Panc1 (cell line): ENCODE measurements around the gene SLC35F2. TPM values are rescaled to one million over a fixed set of nuclear protein-coding genes. Genes with fewer than 3 reads are reported as not detected.
A peak's percentile ranks its signal among the peaks of the same experiment; 100 is the strongest.

ENCODE experiments used
- ATAC-seq: fragments of 200-7000 bp; cut with Tn5 transposase; 2 replicates; pipeline ENCODE4 v1.9.1; 2020; ENCODE audit warnings: mild to moderate bottlenecking, moderate library complexity
- Bru-seq: library from RNA; stranded (reverse); fragments of 400-500 nt; gene quantifications from one replicate; lab custom pipeline; 2021; lab: Mats Ljungman, UMichigan
- BruChase-seq, 2 experiments: library from RNA; stranded (reverse); fragments of 400-500 nt; gene quantifications; one replicate each; lab custom pipeline; 2021; lab: Mats Ljungman, UMichigan
- BruUV-seq: library from RNA; stranded (reverse); fragments of 400-500 nt; replicated peaks from 2 replicates; lab custom pipeline; 2021; lab: Mats Ljungman, UMichigan
- CTCF ChIA-PET: fragments of 300-600 bp; sonication (Branson Sonifier 250); formaldehyde crosslinking; loops from one replicate; lab custom pipeline; 2022; ENCODE audit warnings: antibody characterized with exemption; lab: Charles Lee
- POLR2A ChIA-PET: fragments of 300-600 bp; sonication (Branson Sonifier 250); formaldehyde crosslinking; loops from one replicate; lab custom pipeline; 2022; ENCODE audit warnings: antibody characterized with exemption; lab: Charles Lee
- DNase-seq: peaks from one replicate; pipeline ENCODE4 v3.0.0-alpha.2; 2010; ENCODE audit warnings: low read depth, low spot score
- H3K27ac ChIP-seq: 2 replicates; pipeline ENCODE4 v1.5.1; 2011; ENCODE audit warnings: mild to moderate bottlenecking, low read length, inconsistent platforms
- H3K27me3 ChIP-seq: fragments of 200-500 bp; sonication (Bioruptor generic); 2 replicates; pipeline ENCODE4 v1.6.0; 2014; ENCODE audit warnings: low read length, inconsistent platforms; ENCODE audit not compliant: control insufficient read depth, insufficient read depth
- H3K36me3 ChIP-seq: fragments of 200-500 bp; sonication (Bioruptor generic); 2 replicates; pipeline ENCODE4 v1.5.1; 2014; ENCODE audit warnings: inconsistent platforms, mild to moderate bottlenecking, low read length, moderate library complexity; ENCODE audit not compliant: control insufficient read depth, insufficient read depth
- H3K4me1 ChIP-seq: 2 replicates; pipeline ENCODE4 v1.5.1; 2011; ENCODE audit warnings: inconsistent platforms, mild to moderate bottlenecking, low read length, moderate library complexity; ENCODE audit not compliant: control insufficient read depth, insufficient read depth
- H3K4me3 ChIP-seq, 2 experiments: 2 replicates each; pipeline ENCODE4 v1.5.1; 2011 to 2012; ENCODE audit warnings: low read depth in 2 of 2, low read length in 2 of 2, mild to moderate bottlenecking in 2 of 2, inconsistent platforms in 1 of 2, moderate library complexity in 1 of 2
- H3K9me3 ChIP-seq: fragments of 200-500 bp; sonication (Bioruptor generic); 2 replicates; pipeline ENCODE4 v1.5.1; 2014; ENCODE audit warnings: low read depth, mild to moderate bottlenecking, inconsistent platforms, low read length, moderate library complexity; ENCODE audit not compliant: control insufficient read depth, insufficient read depth
- POLR2AphosphoS5 ChIP-seq: IDR thresholded peaks from 2 replicates; pipeline ENCODE4 v1.6.1; 2012; ENCODE audit warnings: mild to moderate bottlenecking, low read depth, low read length, moderate library complexity
- SIN3A ChIP-seq: IDR thresholded peaks from 2 replicates; pipeline ENCODE4 v1.6.1; 2012; ENCODE audit warnings: low read depth, mild to moderate bottlenecking, low read length, moderate library complexity, borderline replicate concordance; ENCODE audit not compliant: insufficient read depth
- TCF7L2 ChIP-seq: IDR thresholded peaks from 2 replicates; pipeline ENCODE4 v1.6.1; 2011; ENCODE audit warnings: mild to moderate bottlenecking, low read depth, low read length, inconsistent platforms
- in situ Hi-C: cut with HindIII; loops from 2 replicates; pipeline ENCODE4 v1.10.0; 2016; ENCODE audit warnings: low sequenced_read_pairs, low pct_unique_long_range_greater_than_20kb
- intact Hi-C: fragments of 100-400 bp; cut with micrococcal nuclease; formaldehyde crosslinking; loops from one replicate; pipeline ENCODE4 v1.10.0; 2022; ENCODE audit not compliant: unreplicated experiment
- long read RNA-seq: library from polyadenylated mRNA; unstranded; transcript quantifications from one replicate; pipeline ENCODE4 v2.0.0, GENCODE V29; 2021; ENCODE audit not compliant: unreplicated experiment
- polyA plus RNA-seq: library from polyadenylated mRNA; unstranded; fragments of >200 nt; gene quantifications from one replicate; pipeline ENCODE4 v1.2.1, GENCODE V29; 2012; ENCODE audit warnings: missing spikeins; ENCODE audit not compliant: insufficient read length
- total RNA-seq: library from RNA; stranded (reverse); gene quantifications from one replicate; pipeline ENCODE4 v1.2.1, GENCODE V29; 2021; ENCODE audit not compliant: unreplicated experiment
- TF ChIP-seq, protein P1 (sequence below): fragments of 450-650 bp; IDR thresholded peaks from 2 replicates; pipeline ENCODE4 v1.5.1; 2017; ENCODE audit warnings: mild to moderate bottlenecking
- TF ChIP-seq, protein P2 (sequence below), 2 experiments: IDR thresholded peaks; 2 replicates each; pipeline ENCODE4 v1.6.1; 2011 to 2012; ENCODE audit warnings: low read depth in 2 of 2, control low read depth in 1 of 2, low read length in 1 of 2, mild to moderate bottlenecking in 1 of 2, moderate library complexity in 1 of 2; ENCODE audit not compliant: insufficient read depth in 1 of 2

Gene SLC35F2, protein sequence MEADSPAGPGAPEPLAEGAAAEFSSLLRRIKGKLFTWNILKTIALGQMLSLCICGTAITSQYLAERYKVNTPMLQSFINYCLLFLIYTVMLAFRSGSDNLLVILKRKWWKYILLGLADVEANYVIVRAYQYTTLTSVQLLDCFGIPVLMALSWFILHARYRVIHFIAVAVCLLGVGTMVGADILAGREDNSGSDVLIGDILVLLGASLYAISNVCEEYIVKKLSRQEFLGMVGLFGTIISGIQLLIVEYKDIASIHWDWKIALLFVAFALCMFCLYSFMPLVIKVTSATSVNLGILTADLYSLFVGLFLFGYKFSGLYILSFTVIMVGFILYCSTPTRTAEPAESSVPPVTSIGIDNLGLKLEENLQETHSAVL
- total RNA-seq (89.4 TPM), Bru-seq, nascent RNA (percentile 79 among the genes with signal in this experiment), BruChase-seq, experiment 1, labeled RNA remaining after a 2-hour chase (percentile 80 among the genes with signal in this experiment), BruChase-seq, experiment 2, labeled RNA remaining after a 6-hour chase (percentile 87 among the genes with signal in this experiment)
- polyA plus RNA-seq: 63.3 TPM
- long read RNA-seq, transcript SLC35F2-201 (8 exons, 1,076 nt): minor isoform, 6 of 229 reads
- long read RNA-seq, transcript SLC35F2-204 (8 exons, 3,170 nt): major isoform, 181 of 229 reads
- long read RNA-seq, partial matches to known transcripts: 18 of 229 reads
- long read RNA-seq, other reads (novel, unspliced or antisense): 21 of 229 reads

DNA sequence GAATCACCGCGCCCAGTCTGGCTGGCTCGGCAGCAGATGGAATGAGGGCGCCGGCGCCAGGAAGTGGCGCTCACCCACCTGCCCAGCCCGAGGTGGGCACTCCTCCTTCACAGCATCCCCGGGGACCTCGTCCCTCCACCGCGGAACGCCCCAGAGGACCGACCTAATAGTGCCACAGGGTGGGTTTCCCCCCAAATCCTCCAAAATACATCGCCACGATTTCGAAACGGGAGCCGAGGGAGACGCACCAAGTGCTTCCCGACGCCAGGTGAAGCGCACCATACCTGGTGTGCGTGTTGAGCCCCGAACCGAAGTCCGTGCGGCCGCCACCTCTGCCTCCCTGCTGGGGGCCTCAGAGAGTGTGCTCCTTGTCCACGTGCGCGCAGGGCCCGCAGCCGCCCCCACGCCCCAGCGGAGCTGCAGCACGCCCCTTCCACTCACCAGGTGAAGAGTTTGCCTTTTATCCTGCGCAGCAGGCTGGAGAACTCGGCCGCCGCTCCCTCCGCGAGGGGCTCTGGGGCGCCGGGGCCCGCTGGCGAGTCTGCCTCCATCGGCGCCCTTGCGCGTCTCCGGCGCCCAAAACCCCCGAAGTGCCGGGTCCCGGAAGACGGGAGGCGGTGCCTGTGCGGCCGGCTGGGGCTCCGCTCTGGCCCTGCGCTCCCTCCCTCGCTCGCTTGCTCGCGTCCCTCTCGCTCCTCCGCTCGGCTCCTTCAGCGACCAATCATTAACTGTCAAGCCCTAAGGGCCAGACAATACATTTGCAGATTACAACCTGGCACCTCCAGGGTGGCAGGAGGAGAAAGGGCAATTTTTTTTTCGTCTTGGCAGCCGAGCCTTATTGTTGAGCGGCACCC is at the start of gene SLC35F2:
Gene SLC35F2, minus strand, starts transcription at position 571 of the 854 bp plus-strand sequence. Its CDS starts 20 bp downstream, at position 551.
- POLR2A ChIA-PET: interaction anchor here (0.6 to 0.7 kb wide), 2 partner anchors 59 to 275 kb away, joined by 3 read pairs; no protein-coding TSS in a partner anchor
- BruUV-seq: no TSS peak
- peak; percentile 61; the same call in 1 of the 2 replicates for TF ChIP-seq TCF7L2
- TF ChIP-seq, protein P1, sequence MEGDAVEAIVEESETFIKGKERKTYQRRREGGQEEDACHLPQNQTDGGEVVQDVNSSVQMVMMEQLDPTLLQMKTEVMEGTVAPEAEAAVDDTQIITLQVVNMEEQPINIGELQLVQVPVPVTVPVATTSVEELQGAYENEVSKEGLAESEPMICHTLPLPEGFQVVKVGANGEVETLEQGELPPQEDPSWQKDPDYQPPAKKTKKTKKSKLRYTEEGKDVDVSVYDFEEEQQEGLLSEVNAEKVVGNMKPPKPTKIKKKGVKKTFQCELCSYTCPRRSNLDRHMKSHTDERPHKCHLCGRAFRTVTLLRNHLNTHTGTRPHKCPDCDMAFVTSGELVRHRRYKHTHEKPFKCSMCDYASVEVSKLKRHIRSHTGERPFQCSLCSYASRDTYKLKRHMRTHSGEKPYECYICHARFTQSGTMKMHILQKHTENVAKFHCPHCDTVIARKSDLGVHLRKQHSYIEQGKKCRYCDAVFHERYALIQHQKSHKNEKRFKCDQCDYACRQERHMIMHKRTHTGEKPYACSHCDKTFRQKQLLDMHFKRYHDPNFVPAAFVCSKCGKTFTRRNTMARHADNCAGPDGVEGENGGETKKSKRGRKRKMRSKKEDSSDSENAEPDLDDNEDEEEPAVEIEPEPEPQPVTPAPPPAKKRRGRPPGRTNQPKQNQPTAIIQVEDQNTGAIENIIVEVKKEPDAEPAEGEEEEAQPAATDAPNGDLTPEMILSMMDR: no peak; the same call in 1 of the 2 replicates
- peak; percentile 68 for TF ChIP-seq POLR2AphosphoS5
- TF ChIP-seq, protein P2, sequence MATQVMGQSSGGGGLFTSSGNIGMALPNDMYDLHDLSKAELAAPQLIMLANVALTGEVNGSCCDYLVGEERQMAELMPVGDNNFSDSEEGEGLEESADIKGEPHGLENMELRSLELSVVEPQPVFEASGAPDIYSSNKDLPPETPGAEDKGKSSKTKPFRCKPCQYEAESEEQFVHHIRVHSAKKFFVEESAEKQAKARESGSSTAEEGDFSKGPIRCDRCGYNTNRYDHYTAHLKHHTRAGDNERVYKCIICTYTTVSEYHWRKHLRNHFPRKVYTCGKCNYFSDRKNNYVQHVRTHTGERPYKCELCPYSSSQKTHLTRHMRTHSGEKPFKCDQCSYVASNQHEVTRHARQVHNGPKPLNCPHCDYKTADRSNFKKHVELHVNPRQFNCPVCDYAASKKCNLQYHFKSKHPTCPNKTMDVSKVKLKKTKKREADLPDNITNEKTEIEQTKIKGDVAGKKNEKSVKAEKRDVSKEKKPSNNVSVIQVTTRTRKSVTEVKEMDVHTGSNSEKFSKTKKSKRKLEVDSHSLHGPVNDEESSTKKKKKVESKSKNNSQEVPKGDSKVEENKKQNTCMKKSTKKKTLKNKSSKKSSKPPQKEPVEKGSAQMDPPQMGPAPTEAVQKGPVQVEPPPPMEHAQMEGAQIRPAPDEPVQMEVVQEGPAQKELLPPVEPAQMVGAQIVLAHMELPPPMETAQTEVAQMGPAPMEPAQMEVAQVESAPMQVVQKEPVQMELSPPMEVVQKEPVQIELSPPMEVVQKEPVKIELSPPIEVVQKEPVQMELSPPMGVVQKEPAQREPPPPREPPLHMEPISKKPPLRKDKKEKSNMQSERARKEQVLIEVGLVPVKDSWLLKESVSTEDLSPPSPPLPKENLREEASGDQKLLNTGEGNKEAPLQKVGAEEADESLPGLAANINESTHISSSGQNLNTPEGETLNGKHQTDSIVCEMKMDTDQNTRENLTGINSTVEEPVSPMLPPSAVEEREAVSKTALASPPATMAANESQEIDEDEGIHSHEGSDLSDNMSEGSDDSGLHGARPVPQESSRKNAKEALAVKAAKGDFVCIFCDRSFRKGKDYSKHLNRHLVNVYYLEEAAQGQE (IDR thresholded peaks at IDR 0.05; ENCODE audit: insufficient read depth in 1 of 2, low read depth in 2 of 2, low read length in 1 of 2): 0 out of 4 replicates have a peak, but pooled peaks of 1 of the 2 experiments have one; percentile 15
- peak; percentile 71; the same call in 1 of the 2 replicates for TF ChIP-seq SIN3A
- Histone ChIP-seq H3K4me1 (peaks cover 12% of the 10 kb centered on the region; the same call in 1 of the 2 replicates), H3K36me3 (peaks cover 5% of the 10 kb centered on the region; the same call in 1 of the 2 replicates), H3K27me3 (no peaks in the 10 kb centered on the region), H3K4me3 (peak within 1 kb of the TSS; percentile 83 to 91), H3K9me3 (no peaks in the 10 kb centered on the region), H3K27ac (peak within 1 kb of the TSS; percentile 96)
- DNase-seq: peak; percentile 54
- intact Hi-C loops: loop anchor here (2.0 to 5.0 kb wide), 2 partner anchors 40 to 61 kb away; no protein-coding TSS in a partner anchor
- CTCF ChIA-PET: no interaction called here
- peak; percentile 92 for ATAC-seq
- in situ Hi-C loops: no loop called here

DNA sequence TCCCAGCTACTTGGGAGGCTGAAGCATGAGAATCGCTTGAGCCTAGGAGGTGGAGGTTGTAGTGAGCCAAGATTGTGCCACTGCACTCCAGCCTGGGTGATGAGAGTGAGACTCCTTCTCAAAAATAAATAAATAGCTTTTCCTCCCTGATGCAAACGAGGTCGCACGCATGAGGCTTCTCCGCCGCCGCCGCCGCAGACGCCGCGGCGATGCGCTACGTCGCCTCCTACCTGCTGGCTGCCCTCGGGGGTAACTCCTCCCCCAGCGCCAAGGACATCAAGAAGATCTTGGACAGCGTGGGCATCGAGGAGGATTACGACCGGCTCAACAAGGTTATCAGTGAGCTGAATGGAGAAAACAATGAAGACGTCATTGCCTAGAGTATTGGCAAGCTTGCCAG is 49.6 kb upstream of the SLC35F2 start:
- no TSS peak for BruUV-seq
- TF ChIP-seq, protein P2 (IDR thresholded peaks at IDR 0.05; ENCODE audit: insufficient read depth in 1 of 2, low read depth in 2 of 2, low read length in 1 of 2): no peak
- TF ChIP-seq TCF7L2 (no peak), POLR2AphosphoS5 (no peak), SIN3A (no peak)
- TF ChIP-seq, protein P1: no peak
- ChIA-PET POLR2A (no interaction called here), CTCF (no interaction called here)
- H3K27me3 ChIP-seq: no peaks in the 10 kb centered on the region
- no peak overlapping the region for H3K27ac ChIP-seq
- intact Hi-C loops: no loop called here
- in situ Hi-C loops: no loop called here
- ATAC-seq (no peak), DNase-seq (no peak)
- no peaks in the 10 kb centered on the region for H3K4me1 ChIP-seq
- no peaks in the 10 kb centered on the region for H3K9me3 ChIP-seq
- H3K4me3 ChIP-seq: no peak overlapping the region
- no peaks in the 10 kb centered on the region for H3K36me3 ChIP-seq
